GM19238 (cell line): ENCODE measurements around the gene WBP1.
"Not testable (repeated sequence)": the region's sequence is repeated elsewhere in the genome, so short reads cannot be mapped to it uniquely, and the experiment has no call there.

Experiments used
- DNase-seq: peaks from one replicate; pipeline ENCODE4 v3.0.0; 2011; ENCODE audit warnings: low spot score; ENCODE audit not compliant: insufficient read length

The WBP1 gene

GRCh38 chr2:74458132-74458937 lies at the start of gene WBP1:
Gene WBP1, plus strand, starts transcription at chr2:74458438. Its CDS starts 165 bp downstream, at chr2:74458603.
- DNase-seq: peak; percentile 91

- DNase-seq: no peak
Observed at GRCh38 chr2:74413001-74413698, 45.1 kb upstream of the WBP1 start.

- DNase-seq: no peak
Observed at GRCh38 chr2:74414441-74414840, 43.8 kb upstream of the WBP1 start.

GRCh38 chr2:74414881-74415761 lies 43.1 kb upstream of the WBP1 start:
- DNase-seq: no peak

GRCh38 chr2:74415762-74416395 lies 42.4 kb upstream of the WBP1 start:
- DNase-seq: no peak

- DNase-seq: no peak
Observed at GRCh38 chr2:74416778-74417177, 41.5 kb upstream of the WBP1 start.

- no peak for DNase-seq
Observed at GRCh38 chr2:74417197-74417596, 41.0 kb upstream of the WBP1 start.

GRCh38 chr2:74417763-74418162 lies 40.5 kb upstream of the WBP1 start:
- no peak for DNase-seq

- DNase-seq: no peak
Observed at GRCh38 chr2:74418312-74418711, 39.9 kb upstream of the WBP1 start.

- no peak for DNase-seq
Observed at GRCh38 chr2:74419345-74419744, 38.9 kb upstream of the WBP1 start.

- DNase-seq: no peak
Observed at GRCh38 chr2:74420006-74420405, 38.2 kb upstream of the WBP1 start.

- not testable (repeated sequence) for DNase-seq
Observed at GRCh38 chr2:74420443-74421103, 37.7 kb upstream of the WBP1 start.

GRCh38 chr2:74421221-74421870 lies 36.9 kb upstream of the WBP1 start, which contains the start of the genes C2orf81 and WDR54:
Gene C2orf81, minus strand, starts transcription at chr2:74421619. Its CDS starts 59 bp downstream, at chr2:74421560.
Gene WDR54, plus strand, starts transcription at chr2:74421730. Its CDS starts 424 bp downstream, at chr2:74422154.
- peak; percentile 96 for DNase-seq

GRCh38 chr2:74423231-74424095 lies 34.8 kb upstream of the WBP1 start:
- no peak for DNase-seq

- no peak for DNase-seq
Observed at GRCh38 chr2:74424139-74424992, 33.9 kb upstream of the WBP1 start.

- no peak for DNase-seq
Observed at GRCh38 chr2:74424995-74425406, 33.2 kb upstream of the WBP1 start.

GRCh38 chr2:74425523-74425922 lies 32.7 kb upstream of the WBP1 start:
- no peak for DNase-seq

- DNase-seq: no peak
Observed at GRCh38 chr2:74426181-74426758, 32.0 kb upstream of the WBP1 start.
